Testis (tissue), 3 donors: ENCODE measurements around the gene TAMALIN. TPM values are rescaled to one million over a fixed set of nuclear protein-coding genes. Genes with fewer than 3 reads are reported as not detected.

ENCODE experiments used
- DNase-seq: peaks from one replicate; pipeline ENCODE4 v3.0.0-alpha.2; 2019
- H3K27ac ChIP-seq, 2 donors: fragments of 200-600 bp; sonication (generic); one replicate each; pipeline ENCODE4 v1.5.1; 2019
- H3K27me3 ChIP-seq: fragments of 200-600 bp; sonication (generic); one replicate; pipeline ENCODE4 v1.5.1; 2019
- H3K36me3 ChIP-seq: fragments of 200-600 bp; sonication (generic); one replicate; pipeline ENCODE4 v1.5.1; 2017; ENCODE audit warnings: low read depth; ENCODE audit errors: missing control alignments
- H3K4me1 ChIP-seq: fragments of 200-600 bp; sonication (generic); one replicate; pipeline ENCODE4 v1.5.1; 2019
- H3K4me3 ChIP-seq, 2 donors: fragments of 200-600 bp; sonication (generic); one replicate each; pipeline ENCODE4 v1.5.1; 2017 to 2019
- H3K9me3 ChIP-seq: fragments of 200-600 bp; sonication (generic); one replicate; pipeline ENCODE4 v1.5.1; 2017
- POLR2A ChIP-seq: fragments of 450-650 bp; IDR thresholded peaks from one replicate; pipeline ENCODE4 v1.6.1; 2017; ENCODE audit warnings: antibody characterized with exemption, mild to moderate bottlenecking, moderate library complexity
- WGBS, 2 donors: methylation state at CpG; one replicate each; pipeline ENCODE4 v1.1.5; 2018; 5-methylcytosine and 5-hydroxymethylcytosine counted together
- intact Hi-C: fragments of 100-400 bp; cut with DNase I; formaldehyde crosslinking; loops from one replicate; pipeline ENCODE4 v1.15.1; 2023; ENCODE audit warnings: low total_unique reads
- polyA plus RNA-seq: library from polyadenylated mRNA; stranded (reverse); fragments of 350-450 nt; fragmentation: Illumina TruSeq; extraction: RNeasy Lipid Tissue Mini Kit (QIAGEN cat#74804); gene quantifications from one replicate; pipeline ENCODE4 v1.2.3, GENCODE V29; 2014; ENCODE audit warnings: low read depth, low replicate concordance; ENCODE audit not compliant: insufficient read depth
- total RNA-seq, 2 donors: library from RNA; depleted of rRNA; stranded (reverse); fragments of >200 nt; gene quantifications; one replicate each; pipeline ENCODE4 v1.2.3, GENCODE V29; 2016
- TF ChIP-seq, protein P1 (sequence below), 3 experiments: fragments of 450-650 bp in 2 of 3; fragments of 200-600 bp in 1 of 3; sonication (generic) in 1 of 3; IDR thresholded peaks; one replicate each; pipeline ENCODE4 v1.5.1; 2016 to 2019; ENCODE audit warnings: antibody characterized with exemption in 3 of 3, mild to moderate bottlenecking in 2 of 3, moderate library complexity in 1 of 3

The TAMALIN gene
- total and polyA plus RNA-seq, 3 donors from 2014 or later = 7.7 to 10.4 (median 8.9) TPM

DNA sequence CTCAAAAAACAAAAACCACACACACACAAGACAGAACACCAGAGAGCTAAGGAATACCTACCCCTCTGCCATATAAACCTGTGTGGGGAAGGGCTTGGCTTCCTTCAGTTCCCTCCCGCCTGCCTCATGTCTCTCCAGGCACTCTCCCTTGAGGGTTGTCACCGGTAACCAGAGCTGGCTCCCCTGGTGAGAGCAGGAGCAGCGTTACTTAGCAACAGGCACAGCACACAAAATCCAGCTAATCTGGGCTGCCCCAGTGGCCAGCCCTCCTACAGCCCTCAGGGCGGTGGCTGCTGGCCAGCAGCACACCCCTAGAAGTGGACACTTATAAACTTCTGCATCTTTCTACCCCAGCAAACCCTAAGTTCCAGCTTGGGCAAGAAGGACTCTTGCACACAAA, 22.9 kb downstream of the TAMALIN start:
- Histone ChIP-seq H3K9me3 (no peaks in the 10 kb centered on the region), H3K4me1 (peaks cover 26% of the 10 kb centered on the region), H3K4me3 (no peak overlapping the region), H3K27me3 (no peaks in the 10 kb centered on the region), H3K36me3 (no peaks in the 10 kb centered on the region), H3K27ac (no peak overlapping the region)
- intact Hi-C loops = loop anchor here (5.0 kb wide), 1 partner anchor 53 kb away; no protein-coding TSS in a partner anchor
- TF ChIP-seq, protein P1, sequence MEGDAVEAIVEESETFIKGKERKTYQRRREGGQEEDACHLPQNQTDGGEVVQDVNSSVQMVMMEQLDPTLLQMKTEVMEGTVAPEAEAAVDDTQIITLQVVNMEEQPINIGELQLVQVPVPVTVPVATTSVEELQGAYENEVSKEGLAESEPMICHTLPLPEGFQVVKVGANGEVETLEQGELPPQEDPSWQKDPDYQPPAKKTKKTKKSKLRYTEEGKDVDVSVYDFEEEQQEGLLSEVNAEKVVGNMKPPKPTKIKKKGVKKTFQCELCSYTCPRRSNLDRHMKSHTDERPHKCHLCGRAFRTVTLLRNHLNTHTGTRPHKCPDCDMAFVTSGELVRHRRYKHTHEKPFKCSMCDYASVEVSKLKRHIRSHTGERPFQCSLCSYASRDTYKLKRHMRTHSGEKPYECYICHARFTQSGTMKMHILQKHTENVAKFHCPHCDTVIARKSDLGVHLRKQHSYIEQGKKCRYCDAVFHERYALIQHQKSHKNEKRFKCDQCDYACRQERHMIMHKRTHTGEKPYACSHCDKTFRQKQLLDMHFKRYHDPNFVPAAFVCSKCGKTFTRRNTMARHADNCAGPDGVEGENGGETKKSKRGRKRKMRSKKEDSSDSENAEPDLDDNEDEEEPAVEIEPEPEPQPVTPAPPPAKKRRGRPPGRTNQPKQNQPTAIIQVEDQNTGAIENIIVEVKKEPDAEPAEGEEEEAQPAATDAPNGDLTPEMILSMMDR (IDR thresholded peaks at IDR 0.05) = no peak
- TF ChIP-seq POLR2A = no peak
- 53 to 64% methylated on average over 4 of the region's 4 CpGs for WGBS, 2 donors
- no peak for DNase-seq

- H3K4me1 ChIP-seq = peaks cover 22% of the 10 kb centered on the region
- no peaks in the 10 kb centered on the region for H3K36me3 ChIP-seq
- intact Hi-C loops = no loop called here
- WGBS, 2 donors = 4 to 6% methylated on average over 5 of the region's 5 CpGs
- peak overlapping the region; percentile 35 to 49 for H3K4me3 ChIP-seq
- H3K9me3 ChIP-seq = no peaks in the 10 kb centered on the region
- peak; percentile 94 for DNase-seq
- no peaks in the 10 kb centered on the region for H3K27me3 ChIP-seq
- H3K27ac ChIP-seq = peak overlapping the region; percentile 78 to 97
- TF ChIP-seq POLR2A = no peak
- TF ChIP-seq, protein P1 (IDR thresholded peaks at IDR 0.05) = no peak
Observed at GRCh38 chr12:52032446-52032803, 25.7 kb downstream of the TAMALIN start.

DNA sequence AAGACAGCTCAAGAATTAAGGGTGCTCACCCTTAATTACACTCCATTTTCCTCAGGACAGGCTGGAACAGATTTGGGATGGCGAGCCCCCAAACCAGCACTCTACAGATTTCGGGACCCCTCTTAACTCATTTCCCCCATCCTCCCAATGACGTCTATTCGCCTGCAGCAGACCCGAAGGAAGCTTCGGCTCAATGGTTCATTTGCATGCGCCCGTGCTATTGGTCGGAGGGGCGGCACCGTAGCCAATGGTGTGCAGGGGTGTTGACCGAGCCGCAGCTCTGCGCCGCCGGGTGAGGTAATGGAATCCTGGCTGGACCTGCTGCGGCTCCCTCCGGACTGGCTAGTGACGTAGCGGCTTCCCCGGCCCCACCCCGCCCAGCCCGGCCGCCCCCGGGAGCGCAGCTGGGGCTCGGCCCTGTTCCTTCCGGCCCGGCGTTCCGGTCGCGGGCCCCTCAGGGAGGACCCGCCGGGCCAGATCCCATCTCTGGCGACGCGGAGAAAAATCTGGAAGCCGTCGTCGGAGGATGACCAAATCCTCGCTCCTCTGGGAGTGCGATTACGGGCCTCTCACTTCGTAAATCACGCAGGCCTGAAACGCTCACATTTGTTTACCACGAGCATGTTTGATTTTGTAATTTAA, 26.2 kb downstream of the TAMALIN start:
- H3K27me3 ChIP-seq = no peaks in the 10 kb centered on the region
- H3K4me3 ChIP-seq = peak overlapping the region; percentile 35 to 49
- peak; percentile 99 for DNase-seq
- no peaks in the 10 kb centered on the region for H3K9me3 ChIP-seq
- peak overlapping the region; percentile 78 to 97 for H3K27ac ChIP-seq
- TF ChIP-seq POLR2A = peak; percentile 54
- TF ChIP-seq, protein P1 (IDR thresholded peaks at IDR 0.05) = no peak
- WGBS, 2 donors = 0 to 1% methylated on average over 20 to 42 of the region's 48 CpGs
- H3K36me3 ChIP-seq = no peaks in the 10 kb centered on the region
- H3K4me1 ChIP-seq = peaks cover 26% of the 10 kb centered on the region
- intact Hi-C loops = no loop called here

GRCh38 chr12:52033446-52034140, 26.8 kb downstream of the TAMALIN start:
- H3K36me3 ChIP-seq = no peaks in the 10 kb centered on the region
- 33 to 44% methylated on average over 12 to 13 of the region's 13 CpGs for WGBS, 2 donors
- H3K4me1 ChIP-seq = peaks cover 33% of the 10 kb centered on the region
- DNase-seq = no peak
- no peaks in the 10 kb centered on the region for H3K9me3 ChIP-seq
- intact Hi-C loops = no loop called here
- TF ChIP-seq, protein P1 (IDR thresholded peaks at IDR 0.05) = no peak
- no peak for TF ChIP-seq POLR2A
- H3K4me3 ChIP-seq = peak overlapping the region; percentile 35 to 49
- no peaks in the 10 kb centered on the region for H3K27me3 ChIP-seq
- H3K27ac ChIP-seq = peak overlapping the region; percentile 78 to 97
